NCI-H82 treated with DMSO at 0.1 percent for 48 hours (cell line): ENCODE measurements around the gene CFAP410.
"Not testable (repeated sequence)": the region's sequence is repeated elsewhere in the genome, so short reads cannot be mapped to it uniquely, and the experiment has no call there.

Source experiments
- DNase-seq: peaks from one replicate; lab custom pipeline; 2025; ENCODE audit not compliant: unreplicated experiment; lab: John Stamatoyannopoulos, UW

The CFAP410 gene

GRCh38 chr21:44370027-44370735 is 31.0 kb upstream of the CFAP410 start:
- DNase-seq = no peak

- DNase-seq = no peak
These were observed 29.7 kb upstream of the CFAP410 start for GRCh38 chr21:44368711-44369446.

- no peak for DNase-seq
These were observed 27.5 kb upstream of the CFAP410 start for GRCh38 chr21:44366586-44367211.

DNA sequence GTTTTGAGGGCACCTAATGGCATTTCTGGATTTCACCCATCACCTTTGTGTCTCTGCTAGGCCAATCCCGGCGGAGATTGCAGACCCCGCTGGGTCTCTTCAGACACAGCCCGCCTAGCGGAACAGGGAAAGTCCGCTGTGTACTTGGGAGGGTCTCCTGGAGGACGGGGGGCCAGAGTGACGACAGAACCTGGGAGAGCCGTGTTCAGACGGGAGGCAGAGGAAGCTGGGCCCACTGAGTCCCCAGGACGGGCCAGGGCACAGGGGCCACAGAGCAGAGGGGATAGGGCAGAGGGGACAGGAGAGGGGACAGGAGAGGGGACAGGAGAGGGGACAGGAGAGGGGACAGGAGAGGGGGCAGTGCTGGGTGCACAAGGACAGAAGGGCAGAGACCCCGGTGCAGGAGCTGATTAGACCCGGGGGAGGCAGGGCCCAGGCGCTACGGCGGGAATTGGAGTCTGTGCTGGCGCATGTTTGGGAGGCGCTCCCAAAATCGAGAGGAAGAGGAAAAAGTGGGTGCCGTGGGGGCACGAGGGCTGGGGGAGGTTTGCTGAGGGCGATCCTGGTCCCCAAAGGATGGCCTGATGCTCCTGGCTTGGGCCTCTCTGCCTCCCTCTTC is 26.9 kb upstream of the CFAP410 start:
- DNase-seq = no peak

- no peak for DNase-seq
These were observed 26.2 kb upstream of the CFAP410 start for GRCh38 chr21:44365251-44365966.

- DNase-seq = no peak
These were observed 25.2 kb upstream of the CFAP410 start for GRCh38 chr21:44364151-44365053.

DNA sequence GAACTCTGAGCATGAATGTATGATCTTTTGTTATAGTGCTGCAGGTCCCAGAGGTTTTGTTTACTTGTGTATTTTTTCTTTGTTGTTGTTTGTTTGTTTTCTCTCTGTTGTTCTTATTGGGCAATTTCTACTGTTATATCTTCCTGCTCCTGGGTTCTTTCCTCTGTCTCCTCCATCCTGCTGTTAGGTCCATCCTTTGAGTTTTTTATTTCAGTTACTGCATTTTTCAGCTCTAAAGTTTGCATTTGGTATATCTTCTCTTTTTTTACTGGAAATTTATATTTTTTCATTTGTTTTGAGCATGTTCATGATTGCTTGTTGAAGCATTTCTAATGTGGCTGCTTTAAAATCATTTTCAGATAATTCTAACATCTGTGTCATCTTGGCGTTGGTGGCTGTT is 24.1 kb upstream of the CFAP410 start:
- DNase-seq = no peak

GRCh38 chr21:44361903-44362302 is 22.7 kb upstream of the CFAP410 start:
- DNase-seq = not testable (repeated sequence)

- no peak for DNase-seq
These were observed 21.0 kb upstream of the CFAP410 start for GRCh38 chr21:44360159-44360558.

DNA sequence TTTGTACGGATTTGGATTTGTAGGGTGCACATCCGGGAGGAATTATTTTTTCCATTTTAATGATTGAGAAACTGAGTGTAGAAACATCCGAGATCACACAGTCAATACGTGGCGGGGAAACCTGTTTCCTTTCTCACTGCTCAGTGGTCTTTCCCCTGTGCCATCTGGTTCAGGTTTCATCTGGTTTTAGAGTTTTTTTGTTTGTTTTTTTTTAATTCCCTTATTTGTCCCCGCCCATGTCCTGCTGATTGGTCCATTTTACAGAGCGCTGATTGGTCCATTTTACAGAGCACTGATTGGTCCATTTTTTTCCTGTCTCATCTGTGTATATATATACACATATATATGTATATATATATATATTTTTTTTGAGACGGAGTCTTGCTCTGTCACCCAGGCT is 20.2 kb upstream of the CFAP410 start:
- DNase-seq = no peak

GRCh38 chr21:44357064-44357837 is 18.1 kb upstream of the CFAP410 start:
- DNase-seq = no peak

- DNase-seq = no peak
These were observed 17.4 kb upstream of the CFAP410 start for GRCh38 chr21:44356636-44357035.

DNA sequence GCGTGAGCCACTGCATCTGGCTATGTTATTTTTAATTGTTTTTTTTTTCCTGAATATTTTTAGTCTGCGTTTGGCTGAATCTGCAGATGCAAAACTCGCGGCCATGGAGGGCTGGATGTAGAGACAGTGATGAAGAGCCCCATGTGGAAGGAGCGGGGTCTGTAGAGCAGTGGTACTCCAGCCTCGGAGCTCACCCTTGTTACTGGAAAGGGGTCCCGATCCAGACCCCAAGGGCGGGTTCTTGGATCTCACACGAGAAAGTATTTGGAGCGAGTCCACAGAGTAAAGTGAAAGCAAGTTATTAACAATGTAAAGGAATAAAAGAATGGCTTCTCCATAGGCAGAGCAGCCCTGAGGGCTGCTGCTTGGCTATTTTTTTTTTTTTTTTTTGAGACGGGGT is 17.0 kb upstream of the CFAP410 start:
- no peak for DNase-seq

- DNase-seq = no peak
These were observed 15.9 kb upstream of the CFAP410 start for GRCh38 chr21:44354775-44355771.

- DNase-seq = no peak
These were observed 14.8 kb upstream of the CFAP410 start for GRCh38 chr21:44354001-44354405.

DNA sequence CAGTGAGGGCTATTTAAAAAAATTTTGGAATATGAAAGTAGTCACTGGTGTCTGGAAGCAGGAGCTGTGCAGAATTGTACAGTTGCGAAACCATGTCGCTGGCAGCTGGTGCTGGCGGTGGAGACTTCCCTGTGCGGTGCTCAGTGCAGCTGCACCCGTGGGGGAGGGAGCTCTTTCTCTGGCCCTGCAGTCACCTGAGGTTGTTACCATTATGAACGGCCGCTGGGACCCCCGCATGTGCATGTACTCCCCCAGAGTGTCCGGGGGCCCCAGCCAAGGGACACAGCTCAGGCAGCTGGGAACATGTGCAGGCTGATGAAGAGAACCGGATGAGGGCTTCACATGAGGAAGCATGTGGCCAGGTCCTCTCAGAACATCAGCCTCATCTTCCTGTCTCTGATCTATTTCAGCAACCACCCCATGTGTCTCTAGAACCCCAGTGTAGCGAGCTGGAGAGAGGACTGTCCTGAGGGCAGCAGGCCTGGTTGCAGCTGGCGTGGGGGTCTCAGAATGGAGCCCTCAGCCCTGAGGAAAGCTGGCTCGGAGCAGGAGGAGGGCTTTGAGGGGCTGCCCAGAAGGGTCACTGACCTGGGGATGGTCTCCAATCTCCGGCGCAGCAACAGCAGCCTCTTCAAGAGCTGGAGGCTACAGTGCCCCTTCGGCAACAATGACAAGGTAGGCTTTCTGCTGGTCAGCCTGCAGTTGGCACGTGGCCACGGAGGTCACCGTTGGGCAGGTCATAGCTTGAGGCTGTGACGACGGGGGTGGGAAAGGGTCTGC is 14.2 kb upstream of the CFAP410 start, which contains the start of gene TRPM2:
TRPM2 (plus strand) TSS at position 431 of the 780 bp plus-strand sequence; CDS start at position 511, 80 bp downstream.
- no peak for DNase-seq

DNA sequence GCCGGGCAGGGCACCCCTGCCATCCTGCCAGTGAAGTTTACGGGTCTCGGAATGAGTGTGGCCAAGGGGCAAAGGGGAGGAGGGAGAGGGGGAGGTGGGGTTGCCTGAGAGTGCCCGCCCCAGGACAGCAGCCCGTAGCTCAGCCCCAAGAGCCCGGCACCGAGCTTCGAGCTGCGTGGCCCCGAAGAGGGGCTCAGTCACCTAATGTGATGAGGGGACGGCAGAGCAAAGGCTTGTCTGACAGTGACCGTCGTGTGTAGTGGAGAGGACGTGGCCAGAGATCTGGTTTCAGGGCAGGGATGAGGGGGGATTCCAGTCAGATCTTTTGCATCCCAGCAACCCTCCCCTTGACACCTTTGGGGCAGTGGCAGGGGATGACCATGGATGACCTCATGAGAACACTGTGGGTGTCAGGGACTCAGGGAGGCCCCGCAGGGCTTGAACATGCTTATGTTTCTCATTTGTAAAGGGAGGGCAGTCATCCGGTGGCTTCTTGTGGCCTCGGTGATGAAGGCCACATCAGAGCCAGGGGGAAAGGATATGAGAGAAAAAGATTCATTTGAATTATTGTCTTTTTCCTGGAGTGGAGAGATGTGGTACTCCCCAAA is 13.2 kb upstream of the CFAP410 start:
- DNase-seq = no peak
